Activated CD4-positive, alpha-beta memory T cell treated with anti-CD3 and anti-CD28 coated beads, Interleukin-2, amount 10 ng/mL, durations not matched to agents 7 days and 5 days (primary cell): ENCODE results near the gene MCOLN2. TPM values are rescaled to one million over a fixed set of nuclear protein-coding genes. Genes with fewer than 3 reads are reported as not detected.
"Not testable (repeated sequence)": the region's sequence is repeated elsewhere in the genome, so short reads cannot be mapped to it uniquely, and the experiment has no call there.

Source experiments
- CTCF ChIA-PET: fragments of 350-600 bp; sonication (Branson Sonifier 250); formaldehyde crosslinking; loops from one replicate; lab custom pipeline; 2021; ENCODE audit warnings: antibody characterized with exemption, inconsistent platforms; lab: Charles Lee
- POLR2A ChIA-PET: fragments of 350-600 bp; sonication (Branson Sonifier 250); formaldehyde crosslinking; loops from one replicate; lab custom pipeline; 2021; ENCODE audit warnings: antibody characterized with exemption; lab: Charles Lee
- DNase-seq: peaks from one replicate; pipeline ENCODE4 v3.0.0-alpha.2; 2020
- H3K27ac Mint-ChIP-seq: one replicate; pipeline ENCODE4 v1.8.0; 2021; ENCODE audit warnings: mild to moderate bottlenecking, mixed read lengths
- H3K27me3 Mint-ChIP-seq: one replicate; pipeline ENCODE4 v1.8.0; 2021; ENCODE audit warnings: mixed read lengths
- H3K36me3 Mint-ChIP-seq: one replicate; pipeline ENCODE4 v1.8.0; 2021; ENCODE audit warnings: low read depth, mixed read lengths
- H3K4me1 Mint-ChIP-seq: one replicate; pipeline ENCODE4 v1.8.0; 2021; ENCODE audit warnings: mixed read lengths
- H3K4me3 Mint-ChIP-seq: one replicate; pipeline ENCODE4 v1.8.0; 2021; ENCODE audit warnings: mild to moderate bottlenecking, mixed read lengths
- H3K9me3 Mint-ChIP-seq: one replicate; pipeline ENCODE4 v1.8.0; 2021; ENCODE audit warnings: mixed read lengths
- total RNA-seq, 2 experiments: library from RNA; stranded (reverse); gene quantifications; one replicate each; pipeline ENCODE4 v1.2.3, GENCODE V29; 2021

The MCOLN2 gene
- total RNA-seq, 2 experiments from 2014 or later = 27.2 to 28.2 TPM

- CTCF ChIA-PET = interaction anchor here (1.0 to 1.1 kb wide), 2 partner anchors 23 to 32 kb away, joined by 3 read pairs; no protein-coding TSS in a partner anchor
- H3K36me3 Mint-ChIP-seq = no peaks in the 10 kb centered on the region
Measured at GRCh38 chr1:84912726-84913554, 84.0 kb downstream of the MCOLN2 start.

DNA sequence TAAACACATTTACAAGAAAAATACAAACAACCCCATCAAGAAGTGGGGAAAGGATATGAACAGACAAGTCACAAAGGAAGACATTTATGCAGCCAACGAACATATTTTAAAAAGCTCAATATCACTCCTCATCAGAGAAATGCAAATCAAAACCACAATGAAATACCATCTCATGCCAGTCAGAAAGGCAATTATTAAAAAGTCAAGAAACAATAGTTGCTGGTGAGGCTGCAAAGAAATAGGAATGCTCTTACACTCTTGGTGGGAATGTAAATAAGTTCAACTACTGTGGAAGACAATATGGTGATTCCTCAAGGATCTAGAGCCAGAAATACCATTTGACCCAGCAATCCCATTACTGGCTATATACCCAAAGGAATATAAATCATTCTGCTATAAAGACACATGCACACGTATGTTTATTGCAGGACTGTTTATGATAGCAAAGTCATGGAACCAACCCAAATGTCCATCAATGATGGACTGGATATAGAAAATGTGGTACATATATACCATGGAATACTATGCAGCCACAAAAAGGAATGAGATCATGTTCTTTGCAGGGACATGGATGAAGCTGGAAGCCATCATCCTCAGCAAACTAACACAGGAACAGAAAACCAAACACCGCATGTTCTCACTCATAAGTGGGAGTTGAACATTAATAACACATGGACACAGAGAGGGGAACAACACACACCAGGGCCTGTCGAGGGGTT lies 88.0 kb downstream of the MCOLN2 start:
- H3K27ac Mint-ChIP-seq, POLR2A ChIA-PET, H3K9me3 Mint-ChIP-seq, DNase-seq, H3K4me1 Mint-ChIP-seq, H3K36me3 Mint-ChIP-seq, CTCF ChIA-PET, H3K4me3 Mint-ChIP-seq: not testable (repeated sequence)
- H3K27me3 Mint-ChIP-seq = peaks cover 24% of the 10 kb centered on the region

More at GRCh38 chr1:84912726-84913554, 84.0 kb downstream of the MCOLN2 start:
- POLR2A ChIA-PET = no interaction called here
- DNase-seq = no peak
- Mint-ChIP-seq H3K9me3 (no peaks in the 10 kb centered on the region), H3K4me3 (no peak overlapping the region), H3K27ac (no peak overlapping the region), H3K27me3 (peaks cover 13% of the 10 kb centered on the region), H3K4me1 (no peaks in the 10 kb centered on the region)

DNA sequence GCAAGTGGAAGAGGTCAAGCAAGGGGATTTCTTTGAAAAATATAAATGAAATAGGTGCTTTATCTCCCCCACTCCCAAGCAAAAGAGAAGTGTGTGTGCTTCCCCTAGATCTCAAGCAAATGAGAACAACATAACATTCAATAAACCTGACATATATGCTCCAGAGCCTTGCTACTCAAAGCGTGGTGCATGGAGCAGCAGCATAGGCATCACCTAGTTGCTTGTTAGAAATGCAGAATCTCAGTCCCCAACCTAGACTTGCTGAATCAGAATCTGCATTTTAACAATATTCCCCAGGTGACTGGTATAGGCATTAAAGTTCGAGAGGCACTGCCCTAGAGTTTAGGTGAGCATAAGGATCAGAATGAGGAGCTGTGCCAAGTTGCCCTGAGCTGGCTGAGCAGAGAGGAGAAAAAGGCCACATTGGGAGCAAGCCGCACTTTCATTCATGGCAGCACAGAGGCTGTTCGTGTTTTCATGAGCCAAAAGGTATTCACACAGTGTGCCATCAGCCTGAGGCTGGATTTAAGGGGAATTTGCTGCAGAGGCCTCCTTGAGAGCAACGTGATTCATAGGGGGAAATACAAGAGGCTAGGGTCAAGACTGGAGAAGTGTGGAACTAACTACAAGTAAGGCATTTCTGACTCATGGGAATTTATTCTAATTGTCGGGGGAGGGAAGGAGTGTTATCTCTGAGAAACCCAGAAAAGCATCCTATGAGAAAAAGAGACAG lies 89.7 kb downstream of the MCOLN2 start:
- Mint-ChIP-seq H3K36me3 (no peaks in the 10 kb centered on the region), H3K9me3 (peaks cover 4% of the 10 kb centered on the region), H3K4me1 (no peaks in the 10 kb centered on the region), H3K4me3 (no peak overlapping the region), H3K27me3 (peaks cover 24% of the 10 kb centered on the region), H3K27ac (no peak overlapping the region)
- POLR2A ChIA-PET = no interaction called here
- CTCF ChIA-PET = no interaction called here
- DNase-seq = no peak

DNA sequence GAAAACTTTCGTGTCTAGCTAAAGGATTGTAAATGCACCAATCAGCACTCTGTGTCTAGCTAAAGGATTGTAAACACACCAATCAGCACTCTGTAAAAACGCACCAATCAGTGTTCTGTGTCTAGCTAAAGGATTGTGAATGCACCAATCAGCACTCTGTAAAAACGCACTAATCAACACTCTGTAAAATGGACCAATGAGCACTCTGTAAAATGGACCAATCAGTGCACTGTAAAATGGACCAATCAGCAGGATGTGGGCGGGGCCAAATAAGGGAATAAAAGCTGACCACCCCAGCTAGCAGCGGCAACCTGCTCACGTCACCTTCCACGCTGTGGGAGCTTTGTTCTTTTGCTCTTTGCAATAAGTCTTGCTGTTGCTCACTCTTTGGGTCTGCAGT lies 94.2 kb downstream of the MCOLN2 start:
- H3K4me1 Mint-ChIP-seq, DNase-seq, H3K36me3 Mint-ChIP-seq, H3K9me3 Mint-ChIP-seq, POLR2A ChIA-PET, H3K27ac Mint-ChIP-seq, H3K4me3 Mint-ChIP-seq, CTCF ChIA-PET: not testable (repeated sequence)
- H3K27me3 Mint-ChIP-seq = peaks cover 16% of the 10 kb centered on the region

- Mint-ChIP-seq H3K4me3 (no peak overlapping the region), H3K36me3 (no peaks in the 10 kb centered on the region), H3K27me3 (peaks cover 21% of the 10 kb centered on the region), H3K9me3 (peaks cover 6% of the 10 kb centered on the region), H3K27ac (no peak overlapping the region), H3K4me1 (no peaks in the 10 kb centered on the region)
- CTCF ChIA-PET = no interaction called here
- DNase-seq = no peak
- POLR2A ChIA-PET = no interaction called here
Measured at GRCh38 chr1:84899969-84900368, 96.9 kb downstream of the MCOLN2 start.

DNA sequence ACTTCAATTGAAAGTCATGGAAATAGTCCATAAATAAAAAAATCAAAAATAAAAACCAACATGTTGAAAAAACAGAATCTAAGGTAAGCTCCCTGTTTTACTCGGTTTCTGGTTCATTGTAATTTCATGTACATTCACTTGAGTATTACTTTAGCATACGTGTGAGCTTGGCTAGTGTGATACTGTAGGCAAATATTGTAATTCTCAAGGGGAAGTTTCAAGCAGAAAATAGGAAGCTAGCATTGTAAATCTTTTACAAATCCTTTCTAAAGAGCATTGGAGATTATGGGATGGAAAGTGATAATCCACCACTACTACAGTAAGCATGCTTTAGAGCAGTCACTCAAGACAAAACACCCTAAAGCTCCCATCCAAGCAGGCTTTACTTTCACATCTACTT lies 100.6 kb downstream of the MCOLN2 start:
- POLR2A ChIA-PET = no interaction called here
- H3K27me3 Mint-ChIP-seq = peaks cover 41% of the 10 kb centered on the region

GRCh38 chr1:84892705-84893618 lies 104.0 kb downstream of the MCOLN2 start, which contains the start of gene LPAR3:
Gene LPAR3, minus strand, starts transcription at chr1:84893206. Its CDS starts 27,086 bp downstream, at chr1:84866120.
- Mint-ChIP-seq H3K4me3 (peak within 1 kb of the TSS; percentile 72), H3K27ac (no peak within 1 kb of the TSS), H3K36me3 (no peaks in the 10 kb centered on the region), H3K4me1 (peaks cover 39% of the 10 kb centered on the region), H3K9me3 (no peaks in the 10 kb centered on the region), H3K27me3 (peaks cover 41% of the 10 kb centered on the region)
- peak; percentile 50 for DNase-seq
- CTCF ChIA-PET = interaction anchor here (0.9 to 1.3 kb wide), 2 partner anchors 45 to 273 kb away, joined by 3 read pairs; no protein-coding TSS in a partner anchor
- POLR2A ChIA-PET = no interaction called here

More for the DNA sequence above, 100.6 kb downstream of the MCOLN2 start:
- CTCF ChIA-PET = interaction anchor here (0.7 kb wide), 1 partner anchor 23 kb away, joined by 4 read pairs; no protein-coding TSS in a partner anchor
- Mint-ChIP-seq H3K9me3 (no peaks in the 10 kb centered on the region), H3K36me3 (no peaks in the 10 kb centered on the region), H3K27ac (no peak overlapping the region), H3K4me3 (no peak overlapping the region), H3K4me1 (peaks cover 13% of the 10 kb centered on the region)
- no peak for DNase-seq

DNA sequence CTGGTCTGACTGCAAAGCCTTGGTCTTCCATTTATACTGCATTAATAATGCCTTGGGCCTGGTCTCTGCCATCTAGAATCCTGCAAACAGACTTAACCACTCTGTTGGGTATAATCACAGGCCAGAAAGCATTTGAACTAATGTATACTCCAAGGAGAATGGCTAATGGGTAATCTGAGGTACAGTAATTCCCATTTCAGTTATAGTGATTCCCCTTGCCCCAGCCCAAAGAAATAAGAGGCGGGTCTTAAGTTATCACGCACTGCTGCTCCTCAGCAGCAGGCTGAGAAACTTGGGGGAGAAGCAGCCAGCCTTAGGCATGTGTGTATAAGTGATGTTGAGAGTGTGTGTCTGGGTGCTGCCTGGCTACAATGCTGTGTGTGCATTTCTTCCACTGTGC lies 106.3 kb downstream of the MCOLN2 start:
- H3K4me1 Mint-ChIP-seq = peaks cover 43% of the 10 kb centered on the region
- CTCF ChIA-PET = no interaction called here
- H3K27me3 Mint-ChIP-seq = peaks cover 35% of the 10 kb centered on the region
- H3K4me3 Mint-ChIP-seq = no peak overlapping the region
- H3K27ac Mint-ChIP-seq = no peak overlapping the region
- H3K36me3 Mint-ChIP-seq = no peaks in the 10 kb centered on the region
- H3K9me3 Mint-ChIP-seq = no peaks in the 10 kb centered on the region
- POLR2A ChIA-PET = no interaction called here
- no peak for DNase-seq

GRCh38 chr1:84889437-84889836 lies 107.5 kb downstream of the MCOLN2 start:
- Mint-ChIP-seq H3K27ac (no peak overlapping the region), H3K27me3 (peaks cover 26% of the 10 kb centered on the region), H3K4me3 (no peak overlapping the region), H3K36me3 (no peaks in the 10 kb centered on the region), H3K9me3 (no peaks in the 10 kb centered on the region), H3K4me1 (peaks cover 43% of the 10 kb centered on the region)
- DNase-seq = no peak
- CTCF ChIA-PET = interaction anchor here (1.1 kb wide), 1 partner anchor 63 kb away, joined by 3 read pairs; no protein-coding TSS in a partner anchor
- POLR2A ChIA-PET = no interaction called here

GRCh38 chr1:84888753-84889152 lies 108.2 kb downstream of the MCOLN2 start:
- peak overlapping the region; percentile 33 for H3K27ac Mint-ChIP-seq

GRCh38 chr1:84887261-84887934 lies 109.5 kb downstream of the MCOLN2 start:
- CTCF ChIA-PET = no interaction called here
- no peak overlapping the region for H3K27ac Mint-ChIP-seq
- peaks cover 14% of the 10 kb centered on the region for H3K27me3 Mint-ChIP-seq
- H3K36me3 Mint-ChIP-seq = no peaks in the 10 kb centered on the region
- no peak overlapping the region for H3K4me3 Mint-ChIP-seq
- no peaks in the 10 kb centered on the region for H3K9me3 Mint-ChIP-seq
- no peak for DNase-seq
- peaks cover 34% of the 10 kb centered on the region for H3K4me1 Mint-ChIP-seq
- POLR2A ChIA-PET = no interaction called here

More at GRCh38 chr1:84888753-84889152, 108.2 kb downstream of the MCOLN2 start:
- CTCF ChIA-PET = interaction anchor here (1.0 to 1.1 kb wide), 2 partner anchors 63 to 107 kb away, joined by 3 read pairs; no protein-coding TSS in a partner anchor
- Mint-ChIP-seq H3K9me3 (no peaks in the 10 kb centered on the region), H3K27me3 (peaks cover 21% of the 10 kb centered on the region), H3K4me3 (no peak overlapping the region), H3K4me1 (peaks cover 41% of the 10 kb centered on the region), H3K36me3 (no peaks in the 10 kb centered on the region)
- POLR2A ChIA-PET = no interaction called here
- peak; percentile 41 for DNase-seq
